ENCODE measurements around the gene SLC25A42. TPM values are rescaled to one million over a fixed set of nuclear protein-coding genes. Genes with fewer than 3 reads are reported as not detected.
"Not testable (repeated sequence)": the region's sequence is repeated elsewhere in the genome, so short reads cannot be mapped to it uniquely, and the experiment has no call there.

Gene SLC25A42
- total RNA-seq, 3 donors from 2014 or later = 9.4 to 11.7 (median 9.8) TPM

DNA sequence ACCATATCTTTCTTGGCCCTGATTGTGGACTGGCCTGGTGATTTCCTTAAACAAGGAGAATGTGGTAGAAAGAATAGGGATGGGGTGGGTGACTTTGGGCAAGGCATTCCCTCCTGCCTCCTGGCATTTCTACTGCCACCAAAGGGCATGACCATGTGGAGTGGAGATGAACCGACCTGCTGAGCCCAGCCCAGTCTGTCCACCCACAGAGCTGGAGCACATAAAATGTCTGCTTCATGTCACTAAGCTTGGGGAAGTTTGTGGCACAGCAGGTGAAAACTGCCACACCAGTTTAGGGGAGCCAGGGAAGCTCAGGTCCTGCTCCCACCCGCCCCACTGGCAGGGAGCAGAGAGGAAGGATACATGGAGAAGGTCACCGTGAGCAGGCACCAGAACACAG is 68.2 kb downstream of the SLC25A42 start:
- ATAC-seq (no peak), DNase-seq (no peak)
- no peak for TF ChIP-seq CTCF (IDR thresholded peaks at IDR 0.05)
- intact Hi-C loops (cut with DNase I, micrococcal nuclease) = no loop called here
- Histone ChIP-seq H3K9me3 (peaks cover 7% of the 10 kb centered on the region), H3K36me3 (ENCODE audit: low read depth) (no peaks in the 10 kb centered on the region), H3K4me1 (ENCODE audit: low read depth) (no peaks in the 10 kb centered on the region), H3K4me3 (no peak overlapping the region)

DNA sequence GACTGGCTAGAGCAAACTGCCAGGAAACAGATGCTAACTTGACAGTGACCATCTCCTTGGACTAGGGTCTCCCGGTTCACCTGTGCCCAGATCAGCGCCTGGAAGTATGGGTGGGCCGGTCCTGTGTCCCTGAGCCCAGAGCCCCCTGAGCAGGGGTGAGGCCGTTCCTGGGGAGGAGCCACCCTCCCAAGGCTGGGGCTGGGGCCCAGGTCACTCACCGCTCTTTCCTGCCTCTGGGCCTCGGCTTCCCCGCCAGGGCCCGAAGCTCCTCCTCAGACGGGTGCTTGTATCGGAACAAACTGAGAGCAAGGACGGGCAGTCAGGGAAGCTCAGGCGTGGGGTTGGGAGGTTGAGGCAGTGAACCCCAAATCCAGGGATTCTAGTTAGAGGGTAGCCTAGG is 69.1 kb downstream of the SLC25A42 start:
- Histone ChIP-seq H3K9me3 (peaks cover 7% of the 10 kb centered on the region), H3K36me3 (ENCODE audit: low read depth) (no peaks in the 10 kb centered on the region), H3K4me3 (no peak overlapping the region), H3K4me1 (ENCODE audit: low read depth) (peaks cover 8% of the 10 kb centered on the region)
- DNase-seq (no peak), ATAC-seq (no peak)
- intact Hi-C loops (cut with DNase I, micrococcal nuclease) = no loop called here
- no peak for TF ChIP-seq CTCF (IDR thresholded peaks at IDR 0.05)

- peaks cover 8% of the 10 kb centered on the region for H3K4me1 ChIP-seq (ENCODE audit: low read depth)
These were observed 70.2 kb downstream of the SLC25A42 start for GRCh38 chr19:19133985-19134384.

DNA sequence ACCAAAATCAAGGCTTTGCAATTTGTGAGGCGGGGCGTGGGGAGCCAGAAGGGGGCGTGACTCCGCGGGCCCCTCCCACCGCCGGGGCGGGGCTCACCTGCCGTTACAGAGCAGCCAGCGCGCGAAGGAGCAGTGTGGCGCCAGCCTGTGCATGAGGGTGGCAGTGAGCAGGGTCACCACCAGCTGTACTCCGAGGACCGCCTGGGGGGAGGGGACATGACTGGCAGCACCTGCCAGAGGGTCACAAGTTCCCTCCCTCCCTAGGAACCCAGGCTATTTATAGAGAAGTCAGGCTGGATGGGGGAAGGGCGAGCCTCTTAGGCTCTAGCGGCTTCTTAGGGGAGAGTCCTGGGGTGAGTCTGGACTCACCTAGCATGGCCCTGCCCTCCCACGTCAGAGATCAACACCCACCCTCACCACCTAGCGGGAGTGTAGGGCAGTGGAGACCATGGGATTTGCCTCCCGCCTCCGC is 70.9 kb downstream of the SLC25A42 start:
- peaks cover 8% of the 10 kb centered on the region for H3K4me1 ChIP-seq (ENCODE audit: low read depth)
- TF ChIP-seq CTCF (IDR thresholded peaks at IDR 0.05) = no peak
- no peak overlapping the region for H3K4me3 ChIP-seq
- DNase-seq = peak in 2 of 3 donors; percentile 39 to 44
- no peak for ATAC-seq
- peaks cover 4% of the 10 kb centered on the region for H3K36me3 ChIP-seq (ENCODE audit: low read depth)
- H3K9me3 ChIP-seq = peaks cover 7% of the 10 kb centered on the region
- intact Hi-C loops (cut with DNase I, micrococcal nuclease) = no loop called here

More at GRCh38 chr19:19133985-19134384, 70.2 kb downstream of the SLC25A42 start:
- Histone ChIP-seq H3K4me3 (no peak overlapping the region), H3K9me3 (peaks cover 7% of the 10 kb centered on the region), H3K36me3 (ENCODE audit: low read depth) (peaks cover 4% of the 10 kb centered on the region)
- DNase-seq = no peak
- no peak for TF ChIP-seq CTCF (IDR thresholded peaks at IDR 0.05)
- intact Hi-C loops (cut with DNase I, micrococcal nuclease) = no loop called here
- no peak for ATAC-seq

GRCh38 chr19:19135713-19136112 is 71.9 kb downstream of the SLC25A42 start:
- H3K36me3 ChIP-seq (ENCODE audit: low read depth); intact Hi-C loops (cut with DNase I, micrococcal nuclease); H3K4me3 ChIP-seq; H3K4me1 ChIP-seq (ENCODE audit: low read depth); H3K9me3 ChIP-seq; ATAC-seq; DNase-seq: not testable (repeated sequence)

GRCh38 chr19:19137556-19138108 is 73.8 kb downstream of the SLC25A42 start:
- ATAC-seq = peak; percentile 10
- no peak for TF ChIP-seq CTCF (IDR thresholded peaks at IDR 0.05)
- intact Hi-C loops (cut with DNase I, micrococcal nuclease) = no loop called here

More at GRCh38 chr19:19137556-19138108, 73.8 kb downstream of the SLC25A42 start:
- peak in 1 of 3 donors; percentile 48 for DNase-seq
- Histone ChIP-seq H3K36me3 (ENCODE audit: low read depth) (peaks cover 4% of the 10 kb centered on the region), H3K4me1 (ENCODE audit: low read depth) (peaks cover 8% of the 10 kb centered on the region), H3K9me3 (no peaks in the 10 kb centered on the region), H3K4me3 (peak overlapping the region; percentile 30)
